AG09309 (cell line): ENCODE data around the gene LRCH4.

ENCODE experiments used
- DNase-seq: peaks from one replicate; pipeline ENCODE4 v3.0.0-alpha.2; 2010; ENCODE audit warnings: low read depth
- H3K4me3 ChIP-seq: 2 replicates; pipeline ENCODE4 v1.5.1; 2011; ENCODE audit warnings: mild to moderate bottlenecking, low read depth, low read length, moderate library complexity; ENCODE audit not compliant: control insufficient read depth
- TF ChIP-seq, protein P1 (sequence below): IDR thresholded peaks from 2 replicates; pipeline ENCODE4 v1.5.1; 2011; ENCODE audit warnings: mild to moderate bottlenecking, low read depth, low read length, inconsistent platforms; ENCODE audit not compliant: insufficient read depth, control insufficient read depth; ENCODE audit errors: missing control alignments

LRCH4 gene, protein sequence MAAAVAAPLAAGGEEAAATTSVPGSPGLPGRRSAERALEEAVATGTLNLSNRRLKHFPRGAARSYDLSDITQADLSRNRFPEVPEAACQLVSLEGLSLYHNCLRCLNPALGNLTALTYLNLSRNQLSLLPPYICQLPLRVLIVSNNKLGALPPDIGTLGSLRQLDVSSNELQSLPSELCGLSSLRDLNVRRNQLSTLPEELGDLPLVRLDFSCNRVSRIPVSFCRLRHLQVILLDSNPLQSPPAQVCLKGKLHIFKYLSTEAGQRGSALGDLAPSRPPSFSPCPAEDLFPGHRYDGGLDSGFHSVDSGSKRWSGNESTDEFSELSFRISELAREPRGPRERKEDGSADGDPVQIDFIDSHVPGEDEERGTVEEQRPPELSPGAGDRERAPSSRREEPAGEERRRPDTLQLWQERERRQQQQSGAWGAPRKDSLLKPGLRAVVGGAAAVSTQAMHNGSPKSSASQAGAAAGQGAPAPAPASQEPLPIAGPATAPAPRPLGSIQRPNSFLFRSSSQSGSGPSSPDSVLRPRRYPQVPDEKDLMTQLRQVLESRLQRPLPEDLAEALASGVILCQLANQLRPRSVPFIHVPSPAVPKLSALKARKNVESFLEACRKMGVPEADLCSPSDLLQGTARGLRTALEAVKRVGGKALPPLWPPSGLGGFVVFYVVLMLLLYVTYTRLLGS

GRCh38 chr7:100585511-100586265 is at the start of gene LRCH4:
LRCH4 (minus strand) TSS chr7:100586129; CDS start chr7:100586100, 29 bp downstream.
- H3K4me3 ChIP-seq = peak within 1 kb of the TSS; percentile 96
- TF ChIP-seq, protein P1, sequence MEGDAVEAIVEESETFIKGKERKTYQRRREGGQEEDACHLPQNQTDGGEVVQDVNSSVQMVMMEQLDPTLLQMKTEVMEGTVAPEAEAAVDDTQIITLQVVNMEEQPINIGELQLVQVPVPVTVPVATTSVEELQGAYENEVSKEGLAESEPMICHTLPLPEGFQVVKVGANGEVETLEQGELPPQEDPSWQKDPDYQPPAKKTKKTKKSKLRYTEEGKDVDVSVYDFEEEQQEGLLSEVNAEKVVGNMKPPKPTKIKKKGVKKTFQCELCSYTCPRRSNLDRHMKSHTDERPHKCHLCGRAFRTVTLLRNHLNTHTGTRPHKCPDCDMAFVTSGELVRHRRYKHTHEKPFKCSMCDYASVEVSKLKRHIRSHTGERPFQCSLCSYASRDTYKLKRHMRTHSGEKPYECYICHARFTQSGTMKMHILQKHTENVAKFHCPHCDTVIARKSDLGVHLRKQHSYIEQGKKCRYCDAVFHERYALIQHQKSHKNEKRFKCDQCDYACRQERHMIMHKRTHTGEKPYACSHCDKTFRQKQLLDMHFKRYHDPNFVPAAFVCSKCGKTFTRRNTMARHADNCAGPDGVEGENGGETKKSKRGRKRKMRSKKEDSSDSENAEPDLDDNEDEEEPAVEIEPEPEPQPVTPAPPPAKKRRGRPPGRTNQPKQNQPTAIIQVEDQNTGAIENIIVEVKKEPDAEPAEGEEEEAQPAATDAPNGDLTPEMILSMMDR = no peak
- DNase-seq = no peak

- peak overlapping the region; percentile 50 for H3K4me3 ChIP-seq
- no peak for DNase-seq
- TF ChIP-seq, protein P1 = peak; percentile 50
These were observed 47.2 kb upstream of the LRCH4 start for GRCh38 chr7:100632951-100633717.

DNA sequence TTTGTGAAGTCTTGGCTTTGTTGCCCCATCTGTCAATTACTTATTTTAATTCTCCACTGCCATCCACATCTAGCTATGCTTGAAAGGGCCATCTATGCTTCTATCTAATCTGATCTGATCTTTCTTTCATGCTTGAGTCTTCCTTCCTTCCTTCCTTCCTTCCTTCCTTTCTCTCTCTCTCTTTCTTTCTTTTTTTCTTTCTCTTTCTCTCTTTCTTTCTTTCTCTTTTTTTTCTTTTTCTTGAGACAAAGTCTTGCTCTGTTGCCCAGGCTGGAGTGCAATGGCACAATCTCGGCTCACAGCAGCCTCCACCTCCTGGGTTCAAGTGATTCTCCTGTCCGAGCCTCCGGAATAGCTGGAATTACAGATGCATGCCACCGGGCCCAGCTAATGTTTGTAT is 44.1 kb upstream of the LRCH4 start:
- no peak for DNase-seq
- TF ChIP-seq, protein P1 = no peak
- H3K4me3 ChIP-seq = no peak overlapping the region

DNA sequence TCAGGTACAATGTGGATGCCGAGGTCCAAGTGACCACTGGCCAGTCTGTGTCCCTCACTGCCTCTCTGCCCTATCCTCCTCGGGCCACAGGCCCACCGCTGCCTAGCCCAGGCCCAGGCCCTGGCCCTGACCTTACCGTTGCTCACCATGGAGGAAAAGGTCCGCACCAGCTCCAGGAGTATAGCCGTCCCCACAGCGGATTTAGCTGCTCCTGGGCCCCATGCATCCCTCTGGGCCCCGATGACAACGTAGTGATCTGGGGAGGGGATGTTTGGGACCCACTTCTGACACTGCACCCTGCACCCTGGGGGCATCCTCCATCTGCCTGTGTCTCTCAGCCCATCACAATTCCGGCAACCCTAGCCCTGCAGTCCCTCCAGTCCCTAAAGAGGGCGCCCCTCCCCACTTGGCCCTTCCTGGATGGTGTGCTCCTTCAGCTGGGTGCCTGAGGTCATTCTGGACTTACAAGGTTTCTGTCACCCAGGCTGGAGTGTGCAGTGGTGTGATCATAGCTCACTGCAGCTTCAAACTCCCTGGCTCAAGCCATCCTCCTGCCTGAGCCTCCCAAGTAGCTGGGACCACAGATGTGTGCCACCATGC is 43.3 kb upstream of the LRCH4 start:
- H3K4me3 ChIP-seq = no peak overlapping the region
- TF ChIP-seq, protein P1 = peak; percentile 42
- DNase-seq = no peak

DNA sequence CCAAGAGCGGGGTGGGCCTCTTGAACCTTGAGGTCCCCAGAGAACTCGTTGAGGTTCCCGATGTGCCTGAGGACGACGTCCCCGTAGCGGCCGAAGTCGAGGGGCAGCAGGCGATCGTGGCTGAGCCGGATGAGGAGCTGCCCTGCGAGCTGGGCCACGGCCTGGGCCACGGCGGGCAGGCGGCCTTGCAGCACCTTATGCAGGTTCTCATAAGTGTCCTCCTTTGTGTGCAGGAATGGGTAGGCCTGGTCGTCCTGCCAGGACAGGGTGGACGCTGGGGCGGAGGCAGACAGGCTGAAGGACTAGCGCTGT is 41.3 kb upstream of the LRCH4 start:
- H3K4me3 ChIP-seq = no peak overlapping the region
- no peak for DNase-seq
- TF ChIP-seq, protein P1 = no peak
